Smooth muscle cell (in vitro differentiated cells): ENCODE data around the gene GJB4. TPM values are rescaled to one million over a fixed set of nuclear protein-coding genes. Genes with fewer than 3 reads are reported as not detected.
"Not testable (repeated sequence)": the region's sequence is repeated elsewhere in the genome, so short reads cannot be mapped to it uniquely, and the experiment has no call there.

Experiments
- DNase-seq: peaks from one replicate; lab custom pipeline; 2025; ENCODE audit not compliant: unreplicated experiment; lab: John Stamatoyannopoulos, UW
- H2AFZ ChIP-seq: fragments of 200-600 bp; sonication (generic); 2 replicates; pipeline ENCODE4 v1.6.0; 2016; ENCODE audit warnings: antibody characterized with exemption, low read depth, mild to moderate bottlenecking
- H3F3A ChIP-seq: fragments of 200-600 bp; sonication (generic); 2 replicates; pipeline ENCODE4 v1.6.0; 2017; ENCODE audit warnings: antibody characterized with exemption, low read depth
- H3K27ac ChIP-seq: fragments of 200-600 bp; sonication (generic); 2 replicates; pipeline ENCODE4 v1.5.1; 2016; ENCODE audit warnings: low read depth, mild to moderate bottlenecking
- H3K27me3 ChIP-seq: fragments of 200-600 bp; sonication (generic); 2 replicates; pipeline ENCODE4 v1.6.1; 2016; ENCODE audit warnings: low read depth, mild to moderate bottlenecking
- H3K36me3 ChIP-seq: fragments of 200-600 bp; sonication (generic); 2 replicates; pipeline ENCODE4 v1.5.1; 2016; ENCODE audit warnings: low read depth
- H3K4me1 ChIP-seq: fragments of 200-600 bp; sonication (generic); 2 replicates; pipeline ENCODE4 v1.5.1; 2016; ENCODE audit warnings: low read depth
- H3K4me2 ChIP-seq: fragments of 200-600 bp; sonication (generic); 2 replicates; pipeline ENCODE4 v1.6.0; 2016; ENCODE audit warnings: mild to moderate bottlenecking
- H3K4me3 ChIP-seq: fragments of 200-600 bp; sonication (generic); 2 replicates; pipeline ENCODE4 v1.5.1; 2016; ENCODE audit warnings: mild to moderate bottlenecking
- H3K79me2 ChIP-seq: fragments of 200-600 bp; sonication (generic); 2 replicates; pipeline ENCODE4 v1.6.0; 2016; ENCODE audit warnings: low read depth, mild to moderate bottlenecking
- H3K9ac ChIP-seq: fragments of 200-600 bp; sonication (generic); 2 replicates; pipeline ENCODE4 v1.6.0; 2016; ENCODE audit warnings: low read depth
- H3K9me3 ChIP-seq: fragments of 200-600 bp; sonication (generic); replicated peaks from 2 replicates; pipeline ENCODE4 v1.5.1; 2016; ENCODE audit warnings: low read depth
- H4K20me1 ChIP-seq: fragments of 200-600 bp; sonication (generic); 2 replicates; pipeline ENCODE4 v1.6.0; 2016; ENCODE audit warnings: low read depth
- WGBS: methylation state at CpG from one replicate; pipeline ENCODE4 v1.1.7; 2016; ENCODE audit warnings: low lambda C conversion rate; 5-methylcytosine and 5-hydroxymethylcytosine counted together
- polyA plus RNA-seq: library from polyadenylated mRNA; unstranded; fragments of >200 nt; fragmentation: Nextera tagmentation; extraction: Ambion mirVana; gene quantifications from 2 replicates; pipeline ENCODE4 v1.2.1, GENCODE V29; 2016
- total RNA-seq: library from RNA; depleted of rRNA; stranded (reverse); fragments of >200 nt; gene quantifications from 2 replicates; pipeline ENCODE4 v1.2.3, GENCODE V29; 2014
- TF ChIP-seq, protein P1 (sequence below): fragments of 200-600 bp; sonication (generic); IDR thresholded peaks from 2 replicates; pipeline ENCODE4 v1.5.1; 2017; ENCODE audit warnings: borderline replicate concordance, mild to moderate bottlenecking, antibody characterized with exemption; ENCODE audit not compliant: insufficient read depth, poor library complexity, severe bottlenecking

Gene GJB4
- total and polyA plus RNA-seq, 2 experiments from 2014 or later, result 0.67 TPM; not detected in 1

DNA sequence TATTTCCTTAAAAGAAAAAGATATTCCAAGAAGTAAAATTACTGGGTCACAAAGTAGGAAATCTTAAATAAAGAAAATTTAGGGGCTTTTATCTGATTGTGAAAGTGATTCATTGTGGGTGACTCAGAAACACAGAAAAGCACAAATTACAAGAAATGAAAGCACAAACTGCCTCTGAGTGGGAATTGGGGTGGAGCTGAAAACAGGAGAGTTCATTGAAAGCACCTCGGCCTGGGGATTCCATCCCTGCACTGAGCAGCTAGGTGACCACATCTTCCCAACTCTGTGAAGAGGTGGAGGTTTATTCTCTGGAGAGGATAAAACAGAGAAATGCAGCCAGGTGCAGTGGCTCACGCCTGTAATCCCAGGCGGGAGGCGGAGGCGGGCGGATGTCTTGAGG is 40.7 kb downstream of the GJB4 start:
- Histone ChIP-seq H2AFZ (no peak overlapping the region), H3K4me3 (no peak overlapping the region)

DNA sequence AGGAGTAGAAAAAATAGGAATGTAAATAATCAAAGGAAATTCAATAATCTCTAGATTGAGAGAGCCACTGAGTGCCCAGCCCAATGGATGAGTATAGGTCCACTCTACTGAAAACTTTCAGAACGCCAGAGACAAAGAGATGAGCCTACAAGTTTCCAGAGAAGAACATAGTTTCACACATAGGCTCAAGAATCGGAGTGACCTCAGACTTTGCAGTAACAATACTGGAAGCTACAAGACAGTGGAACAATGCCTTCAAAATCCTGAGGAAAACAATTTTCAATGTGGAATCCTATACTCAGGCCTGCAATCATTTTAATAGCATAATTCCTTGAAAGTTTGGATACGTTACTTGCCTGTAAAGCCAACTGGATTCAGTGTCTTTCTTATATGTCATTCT is 44.2 kb downstream of the GJB4 start:
- Histone ChIP-seq H2AFZ (no peak overlapping the region), H3K9ac (no peak overlapping the region), H3K27me3 (no peaks in the 10 kb centered on the region), H3F3A (no peaks in the 10 kb centered on the region), H3K4me1 (no peaks in the 10 kb centered on the region), H3K36me3 (no peaks in the 10 kb centered on the region), H3K4me2 (no peak overlapping the region), H3K4me3 (no peak overlapping the region), H3K9me3 (no peaks in the 10 kb centered on the region), H4K20me1 (peaks cover 9% of the 10 kb centered on the region), H3K79me2 (no peaks in the 10 kb centered on the region), H3K27ac (no peak overlapping the region)
- WGBS, result 91% methylated on average over 3 of the region's 3 CpGs
- TF ChIP-seq, protein P1, sequence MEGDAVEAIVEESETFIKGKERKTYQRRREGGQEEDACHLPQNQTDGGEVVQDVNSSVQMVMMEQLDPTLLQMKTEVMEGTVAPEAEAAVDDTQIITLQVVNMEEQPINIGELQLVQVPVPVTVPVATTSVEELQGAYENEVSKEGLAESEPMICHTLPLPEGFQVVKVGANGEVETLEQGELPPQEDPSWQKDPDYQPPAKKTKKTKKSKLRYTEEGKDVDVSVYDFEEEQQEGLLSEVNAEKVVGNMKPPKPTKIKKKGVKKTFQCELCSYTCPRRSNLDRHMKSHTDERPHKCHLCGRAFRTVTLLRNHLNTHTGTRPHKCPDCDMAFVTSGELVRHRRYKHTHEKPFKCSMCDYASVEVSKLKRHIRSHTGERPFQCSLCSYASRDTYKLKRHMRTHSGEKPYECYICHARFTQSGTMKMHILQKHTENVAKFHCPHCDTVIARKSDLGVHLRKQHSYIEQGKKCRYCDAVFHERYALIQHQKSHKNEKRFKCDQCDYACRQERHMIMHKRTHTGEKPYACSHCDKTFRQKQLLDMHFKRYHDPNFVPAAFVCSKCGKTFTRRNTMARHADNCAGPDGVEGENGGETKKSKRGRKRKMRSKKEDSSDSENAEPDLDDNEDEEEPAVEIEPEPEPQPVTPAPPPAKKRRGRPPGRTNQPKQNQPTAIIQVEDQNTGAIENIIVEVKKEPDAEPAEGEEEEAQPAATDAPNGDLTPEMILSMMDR, result no peak
- DNase-seq, result no peak

More for the DNA sequence above, 40.7 kb downstream of the GJB4 start:
- H3K9ac ChIP-seq, result no peak overlapping the region
- WGBS, result 89% methylated on average over 6 of the region's 6 CpGs
- no peak overlapping the region for H3K4me2 ChIP-seq
- H3K27ac ChIP-seq, result no peak overlapping the region
- H3F3A ChIP-seq, result no peaks in the 10 kb centered on the region
- H3K27me3 ChIP-seq, result no peaks in the 10 kb centered on the region
- H3K79me2 ChIP-seq, result no peaks in the 10 kb centered on the region
- DNase-seq, result no peak
- no peaks in the 10 kb centered on the region for H3K9me3 ChIP-seq
- H3K36me3 ChIP-seq, result no peaks in the 10 kb centered on the region
- TF ChIP-seq, protein P1, result no peak
- no peaks in the 10 kb centered on the region for H4K20me1 ChIP-seq
- no peaks in the 10 kb centered on the region for H3K4me1 ChIP-seq

DNA sequence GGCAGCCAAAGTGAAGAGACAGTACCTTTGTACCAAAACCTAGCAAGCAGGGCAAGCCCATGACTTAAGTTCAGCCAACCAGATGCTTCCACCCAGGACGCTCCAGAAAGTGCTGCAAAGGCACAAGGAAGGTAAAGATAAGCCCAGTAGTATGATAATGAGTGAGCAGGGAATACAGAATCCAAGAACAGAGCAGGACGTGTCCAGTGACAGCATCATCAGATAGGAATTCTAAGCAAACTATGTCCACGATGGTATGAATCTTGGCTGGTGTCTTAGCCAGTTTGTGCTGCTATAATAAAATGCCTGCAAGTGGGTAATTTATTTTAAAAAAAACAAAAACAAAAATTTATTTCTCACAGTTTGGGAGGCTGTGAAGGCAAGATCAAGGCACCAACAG is 46.9 kb downstream of the GJB4 start:
- no peak overlapping the region for H3K9ac ChIP-seq
- WGBS, result 36% methylated on average over 3 of the region's 3 CpGs
- H3K4me1 ChIP-seq, result no peaks in the 10 kb centered on the region
- H3K27ac ChIP-seq, result no peak overlapping the region
- TF ChIP-seq, protein P1, result no peak
- H3K9me3 ChIP-seq, result no peaks in the 10 kb centered on the region
- H2AFZ ChIP-seq, result no peak overlapping the region
- H4K20me1 ChIP-seq, result peaks cover 16% of the 10 kb centered on the region
- no peak for DNase-seq
- H3K4me3 ChIP-seq, result no peak overlapping the region
- no peaks in the 10 kb centered on the region for H3F3A ChIP-seq
- no peaks in the 10 kb centered on the region for H3K79me2 ChIP-seq
- no peak overlapping the region for H3K4me2 ChIP-seq
- H3K36me3 ChIP-seq, result no peaks in the 10 kb centered on the region
- no peaks in the 10 kb centered on the region for H3K27me3 ChIP-seq

DNA sequence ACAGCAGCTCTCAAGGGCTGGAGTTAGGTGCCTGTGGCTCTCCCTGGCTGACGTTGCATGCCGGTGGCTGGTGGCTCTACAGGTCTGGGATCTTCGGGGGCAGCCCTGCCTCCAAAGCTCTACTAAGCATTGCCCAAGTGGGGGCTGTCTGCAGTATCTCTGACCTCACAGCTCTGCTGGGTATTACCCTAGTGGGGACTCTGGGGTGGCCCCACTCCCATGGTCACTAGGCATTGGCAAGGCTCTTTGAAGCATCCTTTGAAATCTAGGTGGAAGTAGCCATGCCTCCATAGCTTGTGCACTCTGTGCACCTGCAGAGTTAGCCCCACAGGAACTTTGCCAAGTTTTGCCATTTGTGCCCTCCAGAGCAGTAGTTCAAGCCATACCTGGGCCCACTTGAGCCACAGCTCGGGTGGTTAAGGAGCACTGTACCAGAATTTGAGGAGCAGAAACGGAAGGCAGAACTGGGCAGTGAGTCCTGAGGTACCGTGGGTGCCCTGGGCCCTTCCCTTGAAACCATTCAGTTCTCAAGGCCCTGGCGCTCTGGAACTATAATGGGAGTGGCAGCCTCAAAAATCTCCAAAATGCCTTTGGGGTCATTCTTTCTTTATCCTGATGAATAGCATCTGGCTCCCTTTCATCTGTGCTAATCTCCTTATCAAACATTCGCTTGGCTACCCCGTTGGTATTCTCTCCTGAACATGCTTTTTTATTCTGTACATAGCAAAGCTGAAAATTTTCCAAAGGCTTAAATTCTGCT is 48.7 kb downstream of the GJB4 start:
- no peaks in the 10 kb centered on the region for H3F3A ChIP-seq
- no peak for DNase-seq
- H3K9ac ChIP-seq, result no peak overlapping the region
- peaks cover 16% of the 10 kb centered on the region for H4K20me1 ChIP-seq
- TF ChIP-seq, protein P1, result no peak
- H3K4me3 ChIP-seq, result no peak overlapping the region
- H3K27ac ChIP-seq, result no peak overlapping the region
- H3K4me1 ChIP-seq, result no peaks in the 10 kb centered on the region
- H3K79me2 ChIP-seq, result no peaks in the 10 kb centered on the region
- no peak overlapping the region for H2AFZ ChIP-seq
- H3K36me3 ChIP-seq, result no peaks in the 10 kb centered on the region
- WGBS, result 91% methylated on average over 9 of the region's 9 CpGs
- H3K4me2 ChIP-seq, result no peak overlapping the region
- no peaks in the 10 kb centered on the region for H3K9me3 ChIP-seq
- no peaks in the 10 kb centered on the region for H3K27me3 ChIP-seq

DNA sequence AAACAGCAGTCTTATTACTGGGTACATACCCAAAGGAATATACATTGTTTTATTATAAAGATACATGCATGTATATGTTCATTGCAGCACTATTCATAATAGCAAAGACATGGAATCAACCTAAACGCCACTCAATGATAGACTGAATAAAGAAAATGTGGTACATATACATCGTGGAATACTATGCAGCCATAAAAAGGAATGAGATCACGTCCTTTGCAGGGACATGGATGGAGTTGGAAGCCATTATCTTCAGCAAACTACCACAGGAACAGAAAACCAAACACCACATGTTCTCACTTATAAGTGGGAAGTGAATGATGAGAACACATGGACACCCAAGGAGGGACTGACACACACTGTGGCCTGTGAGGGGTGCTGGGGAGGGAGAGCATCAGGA is 51.2 kb downstream of the GJB4 start:
- not testable (repeated sequence) for H3K36me3 ChIP-seq, H3K27me3 ChIP-seq, H3K4me1 ChIP-seq, H3K27ac ChIP-seq, H3K79me2 ChIP-seq, H2AFZ ChIP-seq, H3F3A ChIP-seq, H3K4me3 ChIP-seq, DNase-seq, H3K9me3 ChIP-seq, H3K9ac ChIP-seq, H3K4me2 ChIP-seq
- 91% methylated on average over 3 of the region's 3 CpGs for WGBS
- H4K20me1 ChIP-seq, result peaks cover 30% of the 10 kb centered on the region
